Measurements from ENCODE around the gene STRADA.

The STRADA gene

DNA sequence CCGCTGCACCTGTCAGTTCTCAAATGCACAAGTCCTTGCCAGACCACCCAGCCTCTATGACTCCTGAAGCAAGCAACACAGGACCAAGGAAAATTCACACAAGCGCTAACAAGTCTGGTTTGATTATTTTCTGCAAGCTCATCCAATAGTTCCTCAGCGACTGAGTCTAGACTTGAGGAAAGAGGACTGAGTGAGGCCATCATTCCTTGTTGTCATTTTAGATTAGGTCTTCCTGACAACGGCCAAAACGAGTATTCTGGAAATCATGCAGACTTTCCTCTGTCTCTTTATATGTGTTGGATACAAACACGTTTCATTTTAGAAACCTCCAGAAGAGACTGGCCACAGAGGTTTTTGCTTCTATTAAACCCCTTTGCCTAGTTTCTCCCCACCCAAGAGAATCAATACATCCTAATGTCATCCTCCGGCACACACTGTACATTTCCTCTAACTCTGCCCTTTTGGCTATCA lies 31.2 kb upstream of the STRADA start:
- no peak for TF ChIP-seq GATA2 (IDR thresholded peaks at IDR 0.05; ENCODE audit: low read depth, low read length)
- TF ChIP-seq GATA3 (IDR thresholded peaks at IDR 0.05; ENCODE audit: low read depth, low read length): no peak

DNA sequence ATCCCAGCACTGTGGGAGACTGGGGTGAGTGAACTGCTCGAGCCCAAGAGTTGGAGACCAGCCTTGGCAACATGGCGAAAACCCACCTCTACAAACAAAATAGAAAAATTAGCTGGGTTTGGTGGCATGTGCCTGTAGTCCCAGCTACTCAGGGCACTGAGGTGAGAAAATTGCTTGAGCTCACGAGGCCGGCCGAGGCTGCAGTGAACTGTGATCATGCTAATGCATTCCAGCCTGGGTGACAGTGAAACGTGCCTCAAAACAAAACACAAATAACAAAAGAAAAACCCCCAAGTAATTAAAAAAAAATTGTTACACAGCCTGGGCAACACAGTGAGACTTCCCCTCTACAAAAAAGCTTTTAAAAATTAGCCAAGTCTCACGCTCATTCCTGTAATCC lies 26.8 kb upstream of the STRADA start:
- no peak for TF ChIP-seq GATA2 (IDR thresholded peaks at IDR 0.05; ENCODE audit: low read depth, low read length)
- TF ChIP-seq GATA3 (IDR thresholded peaks at IDR 0.05; ENCODE audit: low read depth, low read length): no peak

DNA sequence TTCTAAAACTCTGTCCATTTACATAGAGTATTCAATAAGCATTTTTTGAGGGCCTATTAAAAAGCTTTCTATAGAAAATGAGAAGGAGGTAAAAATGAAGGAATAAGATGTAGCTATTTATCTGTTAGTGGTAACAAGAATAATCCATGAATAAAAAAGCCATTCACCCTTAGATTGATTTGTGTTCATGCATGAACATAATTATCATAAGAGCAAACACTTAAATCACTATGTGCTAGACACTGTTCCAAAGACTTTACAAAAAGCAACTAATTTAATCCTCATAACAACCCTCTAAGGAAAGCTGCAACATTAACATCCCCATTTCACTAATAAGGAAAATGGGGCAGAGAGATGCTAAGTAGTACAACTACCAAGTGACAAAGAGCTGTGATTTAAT lies 25.2 kb upstream of the STRADA start:
- no peak for TF ChIP-seq GATA2 (IDR thresholded peaks at IDR 0.05; ENCODE audit: low read depth, low read length)
- no peak for TF ChIP-seq GATA3 (IDR thresholded peaks at IDR 0.05; ENCODE audit: low read depth, low read length)

DNA sequence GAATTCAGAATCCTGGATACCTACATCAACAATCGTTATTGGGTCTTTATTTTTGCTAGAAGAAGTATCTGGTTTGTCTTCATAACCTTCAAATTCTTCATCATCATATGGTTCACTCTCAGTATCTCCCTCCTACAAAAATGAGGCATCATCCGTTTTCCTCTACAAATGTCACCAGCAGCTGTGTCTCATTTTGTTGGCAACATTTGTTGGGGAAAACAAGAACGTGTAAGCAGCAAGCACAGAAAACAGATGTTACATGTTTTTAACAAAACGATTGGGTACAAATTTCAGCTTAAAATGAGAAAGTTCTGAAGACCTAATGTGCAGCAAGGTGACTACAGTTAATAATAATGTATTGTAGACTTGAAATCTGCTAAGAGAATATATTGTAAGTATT lies 23.1 kb upstream of the STRADA start:
- no peak for TF ChIP-seq GATA2 (IDR thresholded peaks at IDR 0.05; ENCODE audit: low read depth, low read length)
- TF ChIP-seq GATA3 (IDR thresholded peaks at IDR 0.05; ENCODE audit: low read depth, low read length): no peak

DNA sequence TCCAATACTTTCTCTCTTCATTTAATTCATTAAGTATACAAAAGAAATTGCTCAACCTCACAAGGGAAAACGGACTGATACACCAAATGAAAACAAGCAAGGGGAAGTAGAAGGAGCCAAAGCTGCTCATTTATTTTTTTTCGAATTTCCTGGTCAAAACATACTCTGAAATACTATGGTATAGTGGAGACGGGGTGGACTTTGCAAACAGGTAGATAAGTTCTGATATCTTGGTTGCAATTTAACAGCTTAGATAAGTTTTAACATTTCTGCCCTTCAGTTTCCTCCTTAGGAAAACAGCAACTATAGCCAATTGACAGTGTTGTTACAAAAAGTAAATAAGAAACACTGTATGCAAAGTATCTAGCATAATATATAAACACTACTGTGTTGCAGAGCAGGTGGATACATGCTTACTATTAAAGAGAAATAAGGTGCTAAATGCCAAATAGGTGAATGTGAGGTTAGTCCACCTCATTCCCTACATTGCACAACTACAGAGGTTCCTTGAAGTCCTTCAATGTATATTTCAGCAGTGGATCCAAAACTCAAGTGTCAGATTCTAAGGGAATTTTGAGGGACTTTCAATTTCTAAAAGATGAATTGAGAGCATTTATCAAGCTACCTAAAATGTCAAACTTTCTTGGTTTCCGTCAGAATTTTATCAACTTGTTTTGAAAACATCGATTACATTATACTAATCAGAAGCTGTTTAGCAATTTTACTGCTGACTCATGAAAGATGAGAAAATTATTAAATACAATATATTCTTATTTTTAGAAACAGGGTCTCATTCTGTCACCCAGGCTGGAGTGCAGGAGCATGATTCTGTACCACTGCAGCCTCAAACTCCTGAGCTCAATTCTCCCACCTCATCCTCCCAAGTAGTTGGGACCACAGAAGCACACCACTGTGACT lies 20.8 kb upstream of the STRADA start:
- TF ChIP-seq GATA2 (IDR thresholded peaks at IDR 0.05; ENCODE audit: low read depth, low read length): no peak

DNA sequence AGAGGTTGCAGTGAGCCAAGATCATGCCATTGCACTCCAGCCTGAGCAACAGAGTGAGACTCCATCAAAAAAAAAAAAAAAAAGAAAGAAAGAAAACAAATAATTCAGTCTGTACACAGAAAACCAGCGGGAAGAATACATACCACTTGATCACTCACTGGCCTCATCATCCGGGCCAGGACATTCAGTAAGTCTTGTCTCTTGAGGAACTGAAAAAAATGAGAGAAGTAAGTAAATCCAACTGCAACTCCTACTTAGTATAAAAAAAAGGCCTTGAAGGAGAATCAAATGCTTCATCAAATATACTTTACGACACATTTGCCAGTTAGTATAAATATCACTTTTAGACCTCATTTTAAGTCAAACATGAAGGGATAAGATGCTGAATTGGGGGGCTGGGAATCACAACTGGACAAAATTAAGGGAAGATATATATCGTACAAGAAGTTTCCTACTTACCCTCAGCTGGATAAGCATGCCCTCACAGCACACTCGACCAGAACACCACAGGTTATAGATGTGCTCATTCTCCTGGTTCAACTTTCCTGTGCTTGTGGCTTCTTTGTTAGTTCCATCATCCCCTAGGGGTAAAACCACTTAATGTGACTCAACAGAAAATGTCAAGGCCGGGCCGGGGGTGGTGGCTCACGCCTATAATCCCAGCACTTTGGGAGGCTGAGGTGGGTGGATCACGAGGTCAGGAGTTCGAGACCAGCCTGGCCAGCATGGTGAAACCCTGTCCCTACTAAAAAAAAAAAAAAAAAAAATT lies 19.4 kb upstream of the STRADA start:
- no peak for TF ChIP-seq GATA2 (IDR thresholded peaks at IDR 0.05; ENCODE audit: low read depth, low read length)
- no peak for TF ChIP-seq GATA3 (IDR thresholded peaks at IDR 0.05; ENCODE audit: low read depth, low read length)

DNA sequence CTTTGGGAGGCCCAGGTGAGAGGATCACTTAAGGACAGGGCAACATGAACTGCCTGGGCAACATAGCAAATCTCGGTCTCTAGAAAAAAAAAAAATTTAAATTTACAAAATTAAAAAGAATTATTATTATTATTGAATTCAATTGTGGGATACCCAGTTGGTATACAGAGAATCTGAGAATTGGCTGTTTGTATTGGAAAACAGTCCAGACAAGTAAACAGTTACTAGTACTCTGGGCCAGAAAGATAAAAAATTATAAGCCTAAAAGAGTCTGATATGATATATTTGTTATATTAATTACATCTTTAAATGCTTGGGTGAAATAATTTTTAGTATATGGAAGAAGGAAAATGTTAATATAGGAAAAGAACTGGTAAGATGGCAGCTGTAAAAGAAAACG lies 16.8 kb upstream of the STRADA start:
- TF ChIP-seq GATA2 (IDR thresholded peaks at IDR 0.05; ENCODE audit: low read depth, low read length) (no peak), GATA3 (IDR thresholded peaks at IDR 0.05; ENCODE audit: low read depth, low read length) (no peak)

DNA sequence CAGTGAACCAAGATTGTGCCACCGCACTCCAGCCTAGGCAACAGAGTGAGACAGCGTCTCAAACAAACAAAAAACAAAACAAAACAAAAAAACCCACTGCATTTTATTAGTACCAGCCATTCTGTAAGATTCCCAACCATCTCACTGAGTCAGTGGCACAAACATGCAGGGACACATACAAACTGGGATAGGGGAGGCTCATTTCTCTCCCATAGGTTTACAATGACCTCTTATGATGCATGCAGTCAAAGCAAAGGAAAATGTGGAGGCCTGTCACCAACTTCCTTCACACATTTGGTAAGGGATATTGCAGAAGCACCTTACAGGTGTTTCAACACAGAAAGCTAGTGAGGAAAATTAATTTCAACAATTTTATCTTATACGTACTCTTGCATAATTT lies 12.4 kb upstream of the STRADA start:
- TF ChIP-seq GATA2 (IDR thresholded peaks at IDR 0.05; ENCODE audit: low read depth, low read length) (no peak), GATA3 (IDR thresholded peaks at IDR 0.05; ENCODE audit: low read depth, low read length) (no peak)

DNA sequence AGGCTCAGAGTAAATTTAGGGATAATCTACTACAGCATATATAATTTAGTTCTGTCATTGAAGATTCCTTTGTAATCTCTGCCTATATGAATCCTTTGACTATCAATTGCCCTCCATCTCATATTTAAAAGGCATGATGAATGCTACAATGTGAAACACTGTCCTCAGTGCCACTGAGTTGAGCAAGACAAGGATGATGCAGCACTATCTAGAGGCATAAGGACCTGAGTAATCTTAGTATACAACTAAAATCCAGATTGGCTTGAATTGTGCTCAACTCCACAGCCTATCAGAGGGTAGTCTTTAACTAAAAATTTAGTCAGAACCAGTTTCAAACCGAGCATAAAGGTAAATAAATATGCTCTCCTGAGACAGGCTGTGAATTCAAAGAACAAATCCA lies 11.6 kb upstream of the STRADA start:
- TF ChIP-seq GATA2 (IDR thresholded peaks at IDR 0.05; ENCODE audit: low read depth, low read length): no peak
- no peak for TF ChIP-seq GATA3 (IDR thresholded peaks at IDR 0.05; ENCODE audit: low read depth, low read length)

DNA sequence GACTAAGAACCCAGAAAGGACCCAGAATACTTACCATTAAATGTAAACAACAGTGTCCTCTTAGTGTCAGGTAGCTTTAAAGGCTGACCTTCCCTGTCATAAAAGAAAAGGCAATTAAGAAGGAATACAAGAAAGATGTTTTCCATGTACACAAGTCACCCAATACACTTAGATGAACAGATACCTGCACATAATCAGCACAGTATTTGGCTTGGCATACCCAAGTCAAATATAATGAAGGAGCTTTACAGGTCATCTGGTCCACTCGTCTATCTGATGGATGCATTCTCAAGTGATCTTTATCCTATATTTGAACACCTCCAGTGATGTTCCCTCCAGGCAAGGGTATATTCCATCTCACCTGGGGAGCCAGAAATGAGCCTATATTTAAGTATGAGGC lies 11.1 kb upstream of the STRADA start:
- TF ChIP-seq GATA2 (IDR thresholded peaks at IDR 0.05; ENCODE audit: low read depth, low read length) (no peak), GATA3 (IDR thresholded peaks at IDR 0.05; ENCODE audit: low read depth, low read length) (no peak)

DNA sequence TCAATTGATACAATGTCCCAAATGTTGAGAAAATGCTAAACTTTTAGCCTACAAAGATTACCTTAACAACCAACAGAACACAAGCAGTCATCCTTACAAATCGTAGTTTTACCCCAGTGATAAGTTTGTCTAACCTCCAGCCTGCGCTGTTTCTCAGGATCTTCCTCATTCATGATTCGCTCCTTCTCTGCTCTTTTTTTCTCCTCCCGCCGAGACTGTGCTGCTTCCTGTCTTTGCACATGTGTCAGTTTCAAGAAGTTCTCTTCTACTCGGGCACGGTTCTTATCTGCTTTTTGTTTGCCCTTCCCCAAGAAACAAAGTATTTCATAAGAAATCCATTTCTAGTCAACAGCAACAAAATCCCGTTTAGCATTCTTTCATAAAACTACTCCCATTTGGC lies 10.2 kb upstream of the STRADA start:
- TF ChIP-seq GATA3 (IDR thresholded peaks at IDR 0.05; ENCODE audit: low read depth, low read length) (no peak), GATA2 (IDR thresholded peaks at IDR 0.05; ENCODE audit: low read depth, low read length) (no peak)

DNA sequence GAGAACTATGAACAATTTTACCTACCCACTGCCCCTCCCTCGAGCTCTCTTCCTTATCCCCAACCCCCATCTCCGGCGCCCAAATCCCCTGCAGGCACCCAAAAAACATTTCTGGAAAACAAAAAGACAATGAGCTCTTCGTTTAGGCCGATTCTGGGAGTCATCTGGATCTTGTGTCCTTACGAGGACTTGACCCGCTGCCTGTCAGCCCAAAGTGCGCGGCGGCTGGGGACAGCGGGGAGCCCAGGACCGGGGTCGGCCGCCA lies 524 bp downstream of the STRADA start:
- no peak for TF ChIP-seq GATA2 (IDR thresholded peaks at IDR 0.05; ENCODE audit: low read depth, low read length)
- TF ChIP-seq GATA3 (IDR thresholded peaks at IDR 0.05; ENCODE audit: low read depth, low read length): no peak

DNA sequence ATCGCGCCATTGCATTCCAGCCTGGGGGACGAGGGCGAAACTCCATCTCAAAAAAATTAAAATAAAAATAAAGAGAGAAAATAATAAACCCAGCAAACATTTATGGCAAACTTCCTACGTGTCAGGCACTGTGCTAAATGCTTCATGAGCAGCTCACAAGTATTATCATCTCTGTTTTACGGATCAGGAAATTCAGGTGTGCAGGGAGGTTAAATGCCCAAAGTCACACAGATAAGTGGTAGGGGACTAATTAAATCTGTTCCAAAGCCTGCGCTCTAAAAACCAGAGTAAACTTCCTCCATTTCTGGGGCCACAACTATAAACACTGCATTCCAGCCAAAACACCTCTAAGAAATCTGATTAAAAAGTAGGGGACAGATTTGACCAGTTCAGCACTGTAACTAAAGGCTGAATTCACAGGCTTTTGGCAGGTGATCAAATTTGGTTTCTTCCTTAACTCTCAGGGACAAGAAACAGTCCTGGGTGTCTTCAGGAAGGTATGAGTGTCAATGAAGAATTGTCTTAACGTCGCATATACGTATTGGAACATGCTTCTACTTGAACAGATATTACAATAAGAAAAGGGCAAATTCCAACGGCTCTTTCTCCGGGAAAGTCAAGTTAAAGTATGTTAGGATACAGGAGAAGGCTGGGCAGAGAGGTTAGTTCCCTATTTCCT lies 996 bp downstream of the STRADA start:
- TF ChIP-seq GATA2 (IDR thresholded peaks at IDR 0.05; ENCODE audit: low read depth, low read length) (no peak), GATA3 (IDR thresholded peaks at IDR 0.05; ENCODE audit: low read depth, low read length) (no peak)

DNA sequence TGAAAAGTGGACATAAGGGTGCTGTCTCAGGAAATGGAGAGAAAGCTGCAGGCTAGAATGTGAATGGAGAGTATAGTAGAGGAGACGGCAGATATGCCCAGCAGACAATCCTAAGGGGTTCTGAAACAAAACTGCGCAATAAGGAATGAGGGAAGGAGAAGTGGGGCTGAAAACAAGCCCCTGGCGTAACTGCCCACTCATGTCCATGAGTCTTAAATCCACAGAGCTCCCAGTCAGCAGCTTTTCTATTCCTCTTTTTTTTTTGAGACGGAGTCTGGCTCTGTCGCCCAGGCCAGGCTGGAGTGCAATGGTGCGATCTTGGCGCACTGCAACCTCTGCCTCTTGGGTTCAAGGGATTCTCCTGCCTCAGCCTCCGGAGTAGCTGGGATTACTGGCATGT lies 5.9 kb downstream of the STRADA start:
- no peak for TF ChIP-seq GATA2 (IDR thresholded peaks at IDR 0.05; ENCODE audit: low read depth, low read length)
- TF ChIP-seq GATA3 (IDR thresholded peaks at IDR 0.05; ENCODE audit: low read depth, low read length): no peak

Data from SH-SY5Y (cell line).